ENCODE measurements around the gene MAPK10.
"Not testable (repeated sequence)": the region's sequence is repeated elsewhere in the genome, so short reads cannot be mapped to it uniquely, and the experiment has no call there.

The MAPK10 gene

DNA sequence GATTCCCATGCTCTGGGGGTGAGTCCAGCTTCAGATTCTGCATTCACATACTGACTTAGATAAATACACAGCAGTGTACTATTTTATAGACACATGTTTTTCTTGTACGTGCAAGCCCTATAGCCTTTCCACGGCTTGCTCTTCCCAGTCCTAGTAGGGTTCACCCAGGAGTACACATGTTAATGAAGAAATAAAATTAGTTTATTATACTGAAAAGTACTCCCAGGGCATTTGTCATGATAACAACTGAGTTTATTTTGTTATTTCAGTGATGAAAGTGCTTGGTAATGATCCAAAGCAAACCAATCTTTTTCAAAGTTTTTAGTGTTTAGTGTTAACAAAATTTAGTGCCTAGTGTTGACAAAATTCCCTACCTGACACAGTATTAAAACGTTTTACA, 21.3 kb downstream of the MAPK10 start:
- no peak for DNase-seq

- no peak for DNase-seq
Observed at GRCh38 chr4:86334020-86334750, 25.7 kb downstream of the MAPK10 start.

GRCh38 chr4:86333236-86333635, 26.6 kb downstream of the MAPK10 start:
- no peak for DNase-seq

DNA sequence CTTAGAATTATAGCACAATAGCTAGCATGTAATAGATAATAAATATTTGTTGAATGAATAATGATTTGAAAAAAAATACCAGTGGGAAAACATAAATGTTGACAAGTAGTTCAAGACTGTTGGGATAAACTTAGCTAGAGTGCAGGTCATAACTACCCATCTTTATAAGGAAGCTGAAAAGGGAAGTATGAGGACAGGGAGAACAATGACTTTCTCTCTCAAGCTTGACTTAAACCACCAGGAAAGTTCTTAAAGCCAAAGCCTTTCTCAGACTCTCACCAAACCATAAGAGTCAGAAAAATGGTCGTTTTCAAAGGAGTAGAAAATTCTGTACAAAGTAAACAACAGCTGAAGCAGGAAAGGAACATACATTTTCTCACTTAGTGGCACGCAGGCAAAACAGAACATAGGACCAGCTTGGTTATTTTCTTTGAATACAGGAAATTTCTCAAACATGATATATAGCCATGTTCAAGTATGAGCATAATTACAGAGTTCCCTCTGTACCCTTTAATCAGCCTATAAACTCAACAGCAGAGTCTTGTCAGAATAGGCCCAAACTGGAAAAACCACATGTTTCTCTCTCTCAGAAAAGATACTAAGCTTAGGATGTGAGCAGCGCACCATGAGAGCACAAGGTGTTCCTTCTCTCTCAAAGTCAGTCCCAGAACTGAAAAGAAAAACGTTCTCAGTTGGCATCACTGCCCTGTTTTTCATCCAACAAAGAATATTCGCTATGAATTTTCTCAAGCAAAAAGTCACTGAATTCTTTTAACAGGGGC, 28.7 kb downstream of the MAPK10 start:
- DNase-seq: no peak

DNA sequence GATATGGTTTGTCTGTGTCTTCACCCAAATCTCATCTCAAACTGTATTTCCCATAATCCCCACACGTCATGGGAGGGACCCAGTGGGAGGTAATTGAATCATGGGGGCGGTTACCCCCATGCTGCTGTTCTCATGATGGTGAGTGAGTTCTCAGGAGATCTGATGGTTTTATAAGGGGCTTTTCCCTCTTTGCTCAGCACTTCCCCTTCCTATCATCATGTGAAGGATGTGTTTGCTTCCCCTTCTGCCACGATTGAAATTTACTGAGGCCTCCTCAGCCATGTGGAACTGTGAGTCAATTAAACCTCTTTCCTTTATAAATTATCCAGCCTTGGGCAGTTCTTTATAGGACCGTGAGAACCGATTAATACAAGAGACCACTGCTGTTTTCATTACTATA, 29.4 kb downstream of the MAPK10 start:
- DNase-seq: not testable (repeated sequence)

DNA sequence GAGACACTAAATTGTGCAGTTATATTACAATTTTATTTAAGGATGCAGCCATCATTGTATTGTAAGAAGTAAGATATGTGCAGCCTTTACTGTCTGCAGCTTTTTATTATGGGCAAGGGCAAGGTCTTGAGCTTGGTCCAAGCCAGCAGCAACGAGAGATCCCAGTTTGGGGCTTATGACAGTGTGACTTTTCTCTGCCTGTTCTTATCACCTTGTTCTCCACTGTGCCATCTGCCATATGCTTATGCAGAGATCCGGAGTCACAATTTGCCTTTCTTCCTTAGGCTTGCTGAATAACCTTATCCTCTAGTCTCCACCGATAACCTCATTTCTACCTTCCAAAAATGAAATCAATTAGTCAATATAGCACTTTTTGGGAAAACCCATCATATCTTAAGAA, 30.4 kb downstream of the MAPK10 start:
- no peak for DNase-seq

DNA sequence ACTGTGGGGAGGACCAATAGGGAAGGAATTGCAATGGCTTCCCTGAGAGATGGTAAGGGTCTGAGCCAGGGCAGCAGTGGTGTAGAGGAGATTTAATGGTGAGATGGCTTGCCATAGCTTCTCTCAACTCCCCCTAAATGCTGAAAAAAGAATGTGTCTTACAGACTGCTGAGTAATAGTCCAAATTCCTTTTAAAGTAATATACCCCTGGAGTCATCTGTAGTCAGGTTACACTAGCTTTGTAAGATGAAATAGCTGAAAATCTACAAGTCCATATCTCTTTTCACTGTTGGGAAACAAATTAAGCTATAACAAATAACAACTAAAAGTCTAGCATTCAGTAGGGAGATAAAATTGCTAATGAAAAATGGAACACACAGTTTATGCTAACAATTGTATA, 33.5 kb downstream of the MAPK10 start:
- DNase-seq: no peak

- no peak for DNase-seq
Observed at GRCh38 chr4:86319390-86319789, 40.5 kb downstream of the MAPK10 start.

- no peak for DNase-seq
Observed at GRCh38 chr4:86315579-86315978, 44.3 kb downstream of the MAPK10 start.

DNA sequence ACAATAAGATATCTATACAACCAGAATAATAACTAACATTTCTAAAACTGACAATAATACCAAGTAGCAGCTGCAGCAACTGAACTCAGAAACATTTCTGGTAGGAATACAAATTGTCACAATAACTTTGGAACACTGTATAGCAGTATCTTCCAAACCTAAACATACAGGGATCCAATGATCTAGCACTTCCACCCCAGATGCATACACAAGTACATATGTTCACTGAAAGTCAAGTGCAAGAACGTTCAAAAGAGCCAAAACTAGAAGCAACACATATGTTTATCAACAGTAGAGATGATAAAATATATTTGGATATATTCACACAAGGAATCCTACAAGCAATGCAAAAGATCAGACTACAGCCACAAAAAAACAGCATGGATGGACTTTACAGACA, 46.2 kb downstream of the MAPK10 start:
- no peak for DNase-seq

- no peak for DNase-seq
Observed at GRCh38 chr4:86307432-86307831, 52.4 kb downstream of the MAPK10 start.

- no peak for DNase-seq
Observed at GRCh38 chr4:86306816-86307215, 53.0 kb downstream of the MAPK10 start.

DNA sequence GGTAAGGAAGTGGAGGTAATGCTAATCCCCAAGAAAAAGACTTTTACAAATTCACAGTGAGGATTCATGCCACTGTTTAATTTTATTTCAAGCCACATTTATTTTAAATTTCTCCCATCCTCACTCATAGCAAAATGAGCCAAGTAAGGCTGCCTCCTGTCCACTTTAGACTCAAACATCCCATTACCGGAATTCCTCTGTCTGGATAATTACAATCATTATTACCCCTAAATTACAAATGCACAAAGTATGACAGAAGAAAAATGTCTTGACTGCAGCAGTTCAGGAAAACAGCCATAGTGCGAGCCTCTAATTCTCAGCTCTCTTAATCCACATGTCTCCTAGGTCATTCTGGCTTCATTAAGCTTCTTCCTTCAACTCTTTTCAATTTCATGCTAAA, 57.0 kb downstream of the MAPK10 start:
- DNase-seq: no peak

- DNase-seq: no peak
Observed at GRCh38 chr4:86302251-86302650, 57.6 kb downstream of the MAPK10 start.

DNA sequence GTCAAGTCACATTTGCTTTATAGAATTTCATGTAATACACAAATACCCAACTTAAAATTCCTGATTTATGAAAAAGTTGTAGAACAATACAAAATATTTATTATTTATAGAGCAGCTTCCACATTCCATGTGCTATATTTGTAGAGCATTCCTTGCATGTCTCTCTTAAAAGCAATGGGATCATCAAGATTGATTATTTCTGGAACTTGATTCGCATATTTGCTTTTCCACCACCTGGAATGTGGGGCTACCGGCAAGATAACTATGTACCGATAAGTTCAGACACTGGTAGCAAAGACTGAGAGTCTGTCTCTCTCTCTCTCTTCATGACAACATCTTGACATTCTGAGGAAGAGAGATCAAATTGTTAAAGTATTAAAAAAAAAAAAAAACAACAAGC, 59.3 kb downstream of the MAPK10 start:
- no peak for DNase-seq

DNA sequence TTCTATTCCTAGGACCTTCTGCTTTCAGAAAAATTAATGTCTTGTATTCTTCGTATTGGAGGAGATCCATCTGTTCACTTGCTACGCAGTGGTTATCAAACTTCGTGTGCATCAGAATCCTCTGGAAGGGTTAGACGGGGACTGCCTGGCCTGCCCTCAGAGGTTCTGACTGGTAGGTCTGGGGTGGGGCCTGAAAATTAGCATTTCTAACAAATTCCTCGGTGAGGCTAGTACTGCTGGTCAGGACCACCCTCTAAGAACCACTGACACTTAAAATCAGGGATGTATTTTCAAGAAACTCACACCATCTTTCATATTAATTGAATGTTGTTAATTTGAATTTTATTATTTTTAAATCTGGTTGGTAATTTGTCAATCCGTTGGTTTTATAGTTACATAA, 63.0 kb downstream of the MAPK10 start:
- no peak for DNase-seq

- DNase-seq: no peak
Observed at GRCh38 chr4:86294883-86295282, 65.0 kb downstream of the MAPK10 start.

GRCh38 chr4:86291180-86291579, 68.7 kb downstream of the MAPK10 start:
- DNase-seq: no peak

GRCh38 chr4:86286726-86287125, 73.1 kb downstream of the MAPK10 start:
- no peak for DNase-seq

DNA sequence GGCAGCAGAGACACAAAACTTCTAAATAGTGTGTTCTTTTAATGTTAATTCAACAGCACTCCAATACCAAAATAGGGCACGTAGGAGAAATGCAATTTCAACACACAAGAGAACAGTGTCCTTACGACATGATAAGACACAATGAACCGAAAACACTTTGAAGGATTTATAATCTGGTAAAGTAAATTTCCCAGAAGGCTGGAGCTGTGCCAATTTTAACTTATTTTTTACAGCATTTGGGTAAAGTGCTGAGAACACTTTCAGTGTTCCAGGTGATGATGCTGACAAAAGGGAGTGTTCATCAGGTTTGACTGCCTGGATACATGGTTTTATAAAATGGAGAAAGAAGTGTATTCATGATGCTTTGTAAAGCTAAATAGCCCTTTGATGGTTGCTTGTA, 76.5 kb downstream of the MAPK10 start:
- no peak for DNase-seq

DNA sequence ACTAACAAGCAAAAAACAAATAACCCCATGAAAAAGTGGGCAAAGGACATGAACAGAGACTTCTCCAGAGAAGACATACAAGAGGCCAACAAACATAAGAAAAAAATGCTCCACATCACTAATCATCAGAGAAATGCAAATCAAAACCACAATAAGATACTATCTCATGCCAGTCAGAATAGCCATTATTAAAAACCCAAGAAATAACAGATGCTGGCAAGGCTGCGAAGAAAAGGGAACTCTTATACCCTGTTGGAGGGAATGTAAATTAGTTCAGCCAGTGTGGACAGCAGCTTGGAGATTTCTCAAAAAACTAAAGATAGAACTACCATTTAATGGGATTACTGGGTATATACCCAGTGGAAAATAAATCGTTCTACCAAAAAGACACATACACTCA, 79.6 kb downstream of the MAPK10 start:
- no peak for DNase-seq

GRCh38 chr4:86279293-86279960, 80.4 kb downstream of the MAPK10 start:
- DNase-seq: no peak

GRCh38 chr4:86278126-86278525, 81.7 kb downstream of the MAPK10 start:
- no peak for DNase-seq

DNA sequence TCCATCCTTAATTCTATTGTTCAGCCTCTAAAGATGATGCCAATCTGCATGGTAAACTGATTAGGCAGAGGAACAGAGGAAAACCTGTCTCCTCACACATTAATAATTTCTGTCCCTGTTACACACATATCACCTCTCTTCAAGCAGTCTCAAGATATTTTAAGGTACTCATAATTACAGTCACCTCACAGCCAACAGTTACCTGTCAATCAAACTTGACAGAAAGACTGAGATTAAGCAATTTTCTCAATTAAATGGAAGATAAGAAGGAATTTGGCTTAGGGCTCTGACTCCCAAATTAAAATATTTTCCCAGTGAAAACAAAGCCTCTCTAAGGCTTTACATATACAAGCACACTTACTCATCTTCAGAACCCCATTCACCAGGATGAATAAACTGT, 85.2 kb downstream of the MAPK10 start:
- DNase-seq: no peak
